GM12873 (cell line): Measurements from ENCODE around the gene GLIS1.

Experiments
- TF ChIP-seq, protein P1 (sequence below): IDR thresholded peaks from 2 replicates; pipeline ENCODE4 v1.5.1; 2012; ENCODE audit warnings: low read depth, mild to moderate bottlenecking, moderate library complexity, low read length, control low read depth; ENCODE audit not compliant: insufficient read depth; ENCODE audit errors: missing control alignments

GLIS1 gene

DNA sequence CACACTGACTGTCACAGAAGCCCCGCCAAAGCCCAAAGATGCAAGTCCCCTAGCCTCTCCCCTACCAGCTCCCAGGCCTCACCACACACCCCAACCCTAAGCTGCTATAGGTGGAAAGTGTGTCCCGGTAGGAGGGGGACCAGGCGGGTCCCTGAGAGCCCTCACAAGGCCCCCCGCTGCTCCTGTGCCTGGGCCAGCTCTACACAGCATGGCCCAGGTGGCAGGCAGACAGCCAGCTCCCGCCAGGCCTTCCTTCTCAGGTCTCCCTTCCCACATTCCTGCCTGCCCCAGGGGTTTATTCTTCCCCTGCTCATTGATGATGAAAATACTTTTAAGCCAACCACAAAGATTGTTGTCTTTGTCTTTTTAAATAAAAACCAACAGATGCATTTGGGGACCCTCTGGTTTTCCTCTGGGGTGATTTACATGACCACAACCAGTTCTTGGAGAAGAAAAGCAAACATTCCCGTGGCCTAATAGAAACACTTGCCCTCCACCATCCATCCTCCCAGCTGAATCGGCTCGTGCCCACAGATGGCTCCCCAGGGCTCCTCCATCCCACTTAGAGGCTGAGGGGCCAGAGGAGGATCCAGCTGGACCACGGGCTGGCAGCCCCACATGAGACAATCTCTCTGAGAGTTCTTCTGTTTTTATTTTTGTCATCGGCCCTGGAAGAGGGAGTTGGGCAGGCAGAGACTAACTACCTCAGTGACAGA is 186.7 kb downstream of the GLIS1 start:
- TF ChIP-seq, protein P1, sequence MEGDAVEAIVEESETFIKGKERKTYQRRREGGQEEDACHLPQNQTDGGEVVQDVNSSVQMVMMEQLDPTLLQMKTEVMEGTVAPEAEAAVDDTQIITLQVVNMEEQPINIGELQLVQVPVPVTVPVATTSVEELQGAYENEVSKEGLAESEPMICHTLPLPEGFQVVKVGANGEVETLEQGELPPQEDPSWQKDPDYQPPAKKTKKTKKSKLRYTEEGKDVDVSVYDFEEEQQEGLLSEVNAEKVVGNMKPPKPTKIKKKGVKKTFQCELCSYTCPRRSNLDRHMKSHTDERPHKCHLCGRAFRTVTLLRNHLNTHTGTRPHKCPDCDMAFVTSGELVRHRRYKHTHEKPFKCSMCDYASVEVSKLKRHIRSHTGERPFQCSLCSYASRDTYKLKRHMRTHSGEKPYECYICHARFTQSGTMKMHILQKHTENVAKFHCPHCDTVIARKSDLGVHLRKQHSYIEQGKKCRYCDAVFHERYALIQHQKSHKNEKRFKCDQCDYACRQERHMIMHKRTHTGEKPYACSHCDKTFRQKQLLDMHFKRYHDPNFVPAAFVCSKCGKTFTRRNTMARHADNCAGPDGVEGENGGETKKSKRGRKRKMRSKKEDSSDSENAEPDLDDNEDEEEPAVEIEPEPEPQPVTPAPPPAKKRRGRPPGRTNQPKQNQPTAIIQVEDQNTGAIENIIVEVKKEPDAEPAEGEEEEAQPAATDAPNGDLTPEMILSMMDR: no peak

GRCh38 chr1:53551428-53551995 is 187.5 kb downstream of the GLIS1 start:
- TF ChIP-seq, protein P1: no peak

GRCh38 chr1:53550201-53550741 is 188.7 kb downstream of the GLIS1 start:
- TF ChIP-seq, protein P1: no peak

GRCh38 chr1:53549781-53550180 is 189.2 kb downstream of the GLIS1 start:
- TF ChIP-seq, protein P1: no peak

GRCh38 chr1:53549287-53549686 is 189.7 kb downstream of the GLIS1 start:
- TF ChIP-seq, protein P1: no peak

GRCh38 chr1:53548031-53548491 is 190.9 kb downstream of the GLIS1 start:
- TF ChIP-seq, protein P1: no peak

DNA sequence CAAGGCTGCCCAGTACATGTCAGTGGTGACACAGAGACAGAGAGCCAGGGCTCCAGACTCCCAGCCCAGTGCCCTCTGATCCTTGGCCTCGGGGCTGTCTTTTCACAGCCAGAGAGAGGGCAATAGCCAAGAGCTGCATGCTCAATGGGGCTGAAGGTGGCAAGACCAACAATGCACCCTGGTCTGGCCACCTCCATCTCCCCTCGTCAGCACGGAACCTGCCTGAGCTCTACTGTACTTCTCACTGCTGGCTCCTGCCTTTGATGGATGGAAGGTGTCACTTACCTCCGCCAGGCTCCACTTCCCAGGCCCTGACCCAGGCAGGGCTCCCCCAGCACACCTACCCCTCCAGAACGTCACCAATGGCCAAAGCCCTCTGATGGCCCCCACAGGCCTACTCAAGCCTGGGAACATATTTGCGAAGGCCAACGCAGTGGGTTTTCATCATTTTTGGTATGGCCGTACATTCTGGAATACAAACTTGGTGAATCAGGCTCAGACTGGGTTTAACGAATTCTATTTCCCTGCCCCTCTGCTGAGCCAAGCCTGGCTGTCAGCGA is 191.7 kb downstream of the GLIS1 start:
- TF ChIP-seq, protein P1: no peak
